KG1 (cell line): ENCODE data around the gene CACNA1A.

ENCODE experiments used
- DNase-seq: peaks from one replicate; lab custom pipeline; 2025; lab: John Stamatoyannopoulos, UW

The CACNA1A gene

GRCh38 chr19:13313875-13314274 lies 192.4 kb downstream of the CACNA1A start:
- no peak for DNase-seq

- DNase-seq: no peak
These were observed 196.4 kb downstream of the CACNA1A start for GRCh38 chr19:13309864-13310263.

- no peak for DNase-seq
These were observed 202.7 kb downstream of the CACNA1A start for GRCh38 chr19:13303381-13304129.

- no peak for DNase-seq
These were observed 203.6 kb downstream of the CACNA1A start for GRCh38 chr19:13302526-13303270.

GRCh38 chr19:13301627-13302334 lies 204.5 kb downstream of the CACNA1A start:
- no peak for DNase-seq

GRCh38 chr19:13300421-13301030 lies 205.8 kb downstream of the CACNA1A start:
- no peak for DNase-seq

- DNase-seq: no peak
These were observed 206.4 kb downstream of the CACNA1A start for GRCh38 chr19:13299838-13300237.

GRCh38 chr19:13298565-13299481 lies 207.5 kb downstream of the CACNA1A start:
- no peak for DNase-seq

GRCh38 chr19:13297023-13297422 lies 209.3 kb downstream of the CACNA1A start:
- DNase-seq: no peak

- DNase-seq: no peak
These were observed 211.3 kb downstream of the CACNA1A start for GRCh38 chr19:13294812-13295567.

GRCh38 chr19:13291913-13292312 lies 214.4 kb downstream of the CACNA1A start:
- no peak for DNase-seq

- no peak for DNase-seq
These were observed 215.5 kb downstream of the CACNA1A start for GRCh38 chr19:13290741-13291140.

- DNase-seq: no peak
These were observed 217.0 kb downstream of the CACNA1A start for GRCh38 chr19:13289295-13289694.

GRCh38 chr19:13286195-13286985 lies 219.9 kb downstream of the CACNA1A start:
- DNase-seq: no peak

GRCh38 chr19:13284929-13285928 lies 221.1 kb downstream of the CACNA1A start:
- no peak for DNase-seq

- no peak for DNase-seq
These were observed 222.4 kb downstream of the CACNA1A start for GRCh38 chr19:13283871-13284270.

- DNase-seq: no peak
These were observed 223.7 kb downstream of the CACNA1A start for GRCh38 chr19:13282486-13283065.
